Lung (tissue), 12 donors: ENCODE results near the gene COBL. TPM values are rescaled to one million over a fixed set of nuclear protein-coding genes. Genes with fewer than 3 reads are reported as not detected.

Experiments used
- ATAC-seq: fragments of 200-7000 bp; cut with Tn5 transposase; one replicate; pipeline ENCODE4 v1.9.1; 2020; ENCODE audit warnings: moderate number of reproducible peaks; ENCODE audit not compliant: insufficient read depth, low FRiP score
- DNase-seq, 3 donors: peaks; one replicate each; pipeline ENCODE4 v3.0.0-alpha.2; 2013 to 2017
- H3K27ac ChIP-seq, 2 donors: one replicate each; pipeline ENCODE4 v1.5.1; 2013; ENCODE audit warnings: mild to moderate bottlenecking in 2 of 2, moderate library complexity in 2 of 2, control low read depth in 1 of 2, inconsistent platforms in 1 of 2, low read depth in 1 of 2, low read length in 1 of 2
- H3K27me3 ChIP-seq, 3 donors: one replicate each; pipeline ENCODE4 v1.5.1; 2013; ENCODE audit warnings: low read length in 2 of 3; ENCODE audit not compliant: control insufficient read depth in 3 of 3, insufficient read depth in 3 of 3
- H3K36me3 ChIP-seq, 4 donors: one replicate each; pipeline ENCODE4 v1.5.1; 2013; ENCODE audit warnings: low read length in 4 of 4, mild to moderate bottlenecking in 1 of 4, moderate library complexity in 1 of 4; ENCODE audit not compliant: control insufficient read depth in 4 of 4, insufficient read depth in 4 of 4
- H3K4me1 ChIP-seq, 5 donors: one replicate each; pipeline ENCODE4 v1.5.1; 2013; ENCODE audit warnings: low read length in 5 of 5, mild to moderate bottlenecking in 2 of 5, moderate library complexity in 1 of 5; ENCODE audit not compliant: control insufficient read depth in 5 of 5, insufficient read depth in 5 of 5
- H3K4me3 ChIP-seq: one replicate; pipeline ENCODE4 v1.5.1; 2013; ENCODE audit warnings: mild to moderate bottlenecking, control low read depth, moderate library complexity
- H3K9ac ChIP-seq, 2 donors: one replicate each; pipeline ENCODE4 v1.5.1; 2013; ENCODE audit warnings: low read length in 2 of 2, control low read depth in 1 of 2; ENCODE audit not compliant: insufficient read depth in 1 of 2
- H3K9me3 ChIP-seq, 4 donors: one replicate each; pipeline ENCODE4 v1.5.1; 2013; ENCODE audit warnings: low read length in 3 of 4, mild to moderate bottlenecking in 1 of 4, moderate library complexity in 1 of 4; ENCODE audit not compliant: control insufficient read depth in 4 of 4, insufficient read depth in 3 of 4
- CTCF ChIP-seq: IDR thresholded peaks from 2 replicates; pipeline ENCODE4 v1.5.1; 2012; ENCODE audit warnings: mild to moderate bottlenecking; ENCODE audit errors: control extremely low read depth, extremely low read depth
- WGBS, 2 donors: extraction: QIAGEN DNeasy Blood & Tissue Kit; methylation state at CpG; one replicate each; pipeline ENCODE4 v1.1.7; 2013; 5-methylcytosine and 5-hydroxymethylcytosine counted together
- polyA plus RNA-seq, 2 donors: library from polyadenylated mRNA; stranded (reverse); fragments of 200-250 nt; gene quantifications; one replicate each; pipeline ENCODE4 v1.2.1, GENCODE V29; 2013
- total RNA-seq, 2 donors: library from RNA; depleted of rRNA in 1 of 2; stranded (reverse); fragments of >200 nt in 1 of 2; gene quantifications; one replicate each; pipeline ENCODE4 v1.2.1, GENCODE V29; 2014 to 2021
- donor health status: control.
- donor health status: control.
- donor health status: Bipolar disorder and iron deficiency.
- donor health status: healthy.
- donor health status: DM: yes; HTN: yes; CAD: no.

The COBL gene
- total and polyA plus RNA-seq, 4 donors, result 6.3 to 38.1 (median 15.0) TPM

- Histone ChIP-seq H3K27ac (no peak overlapping the region), H3K4me3 (no peak overlapping the region), H3K27me3 (no peaks in the 10 kb centered on the region), H3K9me3 (no peaks in the 10 kb centered on the region), H3K9ac (no peak overlapping the region), H3K4me1 (no peaks in the 10 kb centered on the region), H3K36me3 (no peaks in the 10 kb centered on the region)
- WGBS, 2 donors, result 67 to 78% methylated on average over 7 of the region's 7 CpGs
- DNase-seq (no peak), ATAC-seq (no peak)
- no peak for TF ChIP-seq CTCF
These were observed 306.1 kb downstream of the COBL start for GRCh38 chr7:51010534-51010933.

GRCh38 chr7:51009716-51010496, 306.7 kb downstream of the COBL start:
- DNase-seq, result peak in 2 of 3 donors; percentile 14 to 15
- no peak for TF ChIP-seq CTCF
- Histone ChIP-seq H3K4me1 (no peaks in the 10 kb centered on the region), H3K9me3 (no peaks in the 10 kb centered on the region), H3K36me3 (no peaks in the 10 kb centered on the region), H3K27me3 (no peaks in the 10 kb centered on the region), H3K9ac (no peak overlapping the region), H3K4me3 (no peak overlapping the region), H3K27ac (no peak overlapping the region)
- no peak for ATAC-seq
- 73 to 80% methylated on average over 17 of the region's 17 CpGs for WGBS, 2 donors

GRCh38 chr7:51007551-51008505, 308.8 kb downstream of the COBL start:
- no peak overlapping the region for H3K27ac ChIP-seq
- WGBS, 2 donors, result 92% methylated on average over 21 of the region's 21 CpGs
- no peak for ATAC-seq

More at GRCh38 chr7:51007551-51008505, 308.8 kb downstream of the COBL start:
- no peak for TF ChIP-seq CTCF
- Histone ChIP-seq H3K9ac (no peak overlapping the region), H3K27me3 (no peaks in the 10 kb centered on the region), H3K4me1 (no peaks in the 10 kb centered on the region), H3K9me3 (peaks cover 0 to 2% (median 0%) of the 10 kb centered on the region in 4 donors), H3K36me3 (no peaks in the 10 kb centered on the region), H3K4me3 (no peak overlapping the region)
- DNase-seq, result no peak
